ENCODE measurements around the gene ASF1B.
A peak's percentile ranks its signal among the peaks of the same experiment; 100 is the strongest.

Gene ASF1B

DNA sequence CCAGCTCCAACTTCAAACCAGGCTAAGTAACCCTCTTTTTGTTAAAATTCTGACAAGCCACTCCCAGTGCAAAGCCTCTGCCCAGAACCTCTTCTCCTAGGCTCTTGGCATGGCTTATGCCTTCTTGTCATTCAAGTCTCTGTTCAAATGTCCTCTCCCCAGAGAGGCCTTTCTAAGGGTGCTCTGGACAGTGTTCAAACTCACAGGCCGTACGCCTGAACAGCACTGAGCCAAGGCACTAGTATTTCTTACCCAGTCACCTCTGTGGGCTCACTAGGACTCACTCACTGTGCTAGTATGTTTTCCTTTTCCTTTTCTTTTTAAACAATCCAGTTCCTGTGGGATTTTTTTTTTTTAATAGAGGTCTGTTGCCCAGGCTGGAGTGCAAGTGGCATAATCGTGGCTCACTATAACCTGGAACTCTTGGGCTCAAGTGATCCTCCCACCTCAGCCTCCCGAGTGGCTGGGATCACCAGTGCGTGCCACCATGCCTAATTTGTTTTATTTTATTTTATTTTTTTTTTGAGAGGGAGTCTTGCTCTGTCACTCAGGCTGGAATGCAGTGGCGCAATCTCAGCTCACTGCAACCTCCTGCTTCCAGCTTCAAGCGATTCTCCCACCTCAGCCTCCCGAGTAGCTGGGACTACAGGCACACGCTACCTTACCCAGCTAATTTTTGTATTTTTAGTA is 2.3 kb upstream of the ASF1B start:
- DNase-seq (ENCODE audit: low read depth in 2 of 2): no peak

DNA sequence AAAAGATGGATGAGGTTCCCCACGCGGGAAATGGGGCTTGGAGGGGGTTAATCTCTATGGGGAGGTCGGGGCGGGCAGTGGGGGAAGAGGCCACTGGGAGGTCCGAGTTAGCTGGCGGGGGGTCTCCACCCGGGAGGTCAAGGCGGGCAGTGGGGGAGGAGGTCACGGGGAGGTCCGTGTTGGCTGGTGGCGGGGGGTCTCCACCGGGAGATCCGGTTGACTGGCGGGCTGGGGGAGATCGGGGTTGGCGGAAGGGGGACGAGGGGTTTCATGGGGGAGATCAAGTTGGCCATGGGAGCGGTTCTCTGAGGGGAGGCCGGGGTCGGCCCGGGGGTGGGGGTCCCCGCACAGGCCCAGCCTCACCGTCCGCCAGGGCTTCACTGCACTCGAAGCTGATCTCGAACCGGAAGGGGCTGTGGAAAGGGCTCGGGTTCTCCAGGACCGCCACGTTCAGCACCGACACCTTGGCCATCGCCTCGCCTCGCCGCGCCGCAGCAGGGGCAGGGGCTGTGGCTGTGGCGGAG is 342 bp downstream of the ASF1B start:
- no peak for DNase-seq (ENCODE audit: low read depth in 2 of 2)

DNA sequence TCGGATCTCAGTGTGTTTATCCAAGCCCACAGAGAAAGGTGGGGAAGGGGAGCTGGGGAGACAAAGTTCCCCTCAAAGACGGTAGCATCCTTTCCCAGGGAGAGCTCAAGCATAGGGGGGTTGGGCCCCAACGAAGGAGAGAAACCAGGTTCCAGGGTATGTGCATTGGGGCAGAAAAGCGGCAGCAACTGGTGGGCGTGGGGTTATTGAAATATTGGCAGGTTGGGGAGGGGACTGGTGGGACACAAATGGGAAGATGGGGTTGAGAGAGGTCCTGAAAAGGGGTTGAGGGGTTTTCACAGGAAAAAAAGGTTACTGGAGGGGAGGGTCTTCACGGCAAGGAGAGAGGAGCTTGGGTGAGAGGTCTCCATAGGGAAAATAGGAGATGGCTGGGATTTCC is 1.0 kb downstream of the ASF1B start:
- DNase-seq (ENCODE audit: low read depth in 2 of 2): no peak

DNA sequence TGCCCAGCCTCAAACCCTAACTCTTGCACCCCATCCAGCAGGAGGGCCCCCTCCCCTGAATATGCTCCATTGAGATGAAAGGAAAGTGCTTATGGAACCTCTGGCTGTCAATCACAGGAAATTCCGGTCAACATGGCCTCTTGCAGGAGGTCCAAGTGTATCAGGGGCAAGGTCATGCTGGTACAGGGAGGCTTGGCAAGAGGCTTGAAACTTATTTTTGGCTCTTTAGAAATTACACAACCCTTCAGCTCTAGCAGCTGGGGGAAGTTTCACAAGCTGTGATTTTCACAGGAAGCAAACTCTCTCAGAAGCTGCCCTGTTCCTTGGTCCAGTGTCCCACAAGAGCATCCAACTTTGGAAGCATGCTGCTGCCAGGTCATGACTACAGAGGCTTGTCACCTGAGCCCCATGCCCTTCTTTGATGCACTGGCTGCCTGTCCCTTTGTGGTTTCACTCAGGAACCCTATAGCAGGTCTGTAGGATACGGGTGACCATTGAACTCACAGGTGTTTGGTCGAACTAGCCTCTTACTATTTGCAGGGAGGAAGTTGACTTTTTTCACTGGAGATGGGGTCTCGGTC is 8.4 kb downstream of the ASF1B start:
- no peak for DNase-seq (ENCODE audit: low read depth in 2 of 2)

DNA sequence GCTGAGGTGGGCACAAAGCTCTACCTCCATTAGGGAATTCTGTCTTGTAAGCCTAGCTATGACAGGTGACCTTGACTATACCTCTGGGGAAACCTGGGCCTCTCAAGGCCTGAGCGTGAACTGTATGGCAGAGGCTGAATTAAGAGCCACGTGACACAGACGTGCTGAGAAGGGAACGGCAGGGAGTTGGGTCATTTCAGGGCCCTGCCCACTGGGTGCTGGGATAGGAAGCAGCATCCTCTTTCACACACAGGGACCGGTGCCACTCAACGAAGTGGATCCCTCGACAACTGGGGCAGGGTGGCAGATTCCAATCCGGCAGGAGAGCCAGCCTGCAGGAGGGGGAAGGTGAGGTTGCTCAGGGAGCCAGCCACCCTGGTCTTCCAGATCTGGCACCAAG is 9.2 kb downstream of the ASF1B start:
- no peak for DNase-seq (ENCODE audit: low read depth in 2 of 2)

DNA sequence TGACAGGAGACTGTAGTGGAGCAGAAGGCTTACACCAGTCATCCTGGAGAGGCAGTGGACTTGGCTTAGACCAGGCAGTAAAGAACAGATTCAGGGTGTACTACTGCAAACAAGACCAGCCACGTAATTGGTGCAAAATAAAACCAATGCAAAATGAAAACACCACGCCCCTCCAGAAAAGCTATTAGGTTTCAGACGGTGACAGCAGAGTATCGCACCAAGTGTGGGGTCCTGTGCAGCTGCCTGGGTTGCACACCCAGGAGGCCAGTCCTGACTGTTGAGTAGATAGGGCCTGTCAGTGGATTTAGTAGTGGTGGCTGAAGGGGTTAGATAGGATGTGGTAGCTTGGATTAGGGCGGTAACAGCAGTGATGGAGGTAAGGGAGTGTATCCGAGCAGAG is 13.5 kb downstream of the ASF1B start:
- DNase-seq (ENCODE audit: low read depth in 2 of 2): no peak

DNA sequence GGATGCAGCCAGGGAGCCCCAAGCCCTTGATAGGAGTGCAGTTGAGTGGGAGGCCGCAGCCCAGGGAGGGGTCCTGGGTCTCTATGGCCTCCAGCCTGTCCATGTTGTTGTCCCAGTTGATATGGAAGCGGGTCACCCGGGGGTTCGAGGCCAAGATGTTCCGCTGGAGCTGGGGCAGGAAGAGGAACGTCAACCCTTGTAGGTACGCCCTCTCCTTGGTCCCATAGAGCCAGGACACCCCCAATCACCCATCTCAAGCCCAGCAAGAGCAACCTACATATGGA is 15.9 kb downstream of the ASF1B start:
- DNase-seq (ENCODE audit: low read depth in 2 of 2): no peak

DNA sequence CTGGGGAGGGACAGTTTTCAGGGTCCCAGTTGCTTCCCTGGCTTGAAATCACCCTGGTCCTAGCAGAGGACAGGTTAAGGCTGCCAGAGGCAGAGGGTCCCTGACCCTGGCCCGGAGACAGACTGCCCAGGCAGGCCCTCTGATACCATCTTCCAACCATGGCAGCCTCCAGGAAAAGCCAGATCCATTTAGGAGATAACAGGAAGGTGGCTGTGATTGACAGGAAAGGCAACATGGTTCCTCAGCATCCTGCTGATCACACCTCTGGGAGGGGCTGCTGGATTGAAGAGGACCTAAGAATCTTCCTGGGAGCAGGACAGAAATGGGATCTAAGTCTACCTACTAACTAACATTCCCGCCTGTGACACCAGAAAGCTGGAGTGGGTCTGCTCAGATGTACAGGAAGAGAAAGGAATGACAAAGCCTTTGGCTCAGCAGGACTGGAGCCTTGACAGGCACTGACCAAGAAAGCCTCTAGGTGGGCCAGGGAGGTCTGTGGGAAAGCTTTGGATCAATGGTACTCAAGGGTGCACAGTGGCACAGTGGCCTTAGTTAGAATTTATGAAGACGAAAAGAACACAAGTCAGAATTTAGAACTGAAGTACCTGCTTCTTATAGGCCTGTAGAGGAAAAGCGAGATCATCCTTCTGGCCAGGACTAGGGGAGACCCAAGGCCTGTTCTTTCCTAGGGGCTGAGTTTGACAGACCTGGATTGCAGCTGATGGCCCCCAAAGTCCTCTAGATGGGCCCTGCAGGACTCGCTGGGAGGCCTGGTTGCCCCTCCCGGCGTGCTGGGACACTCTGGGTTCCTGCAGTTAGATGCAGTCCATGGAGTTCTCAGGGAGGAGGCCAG is 16.5 kb downstream of the ASF1B start:
- no peak for DNase-seq (ENCODE audit: low read depth in 2 of 2)

DNA sequence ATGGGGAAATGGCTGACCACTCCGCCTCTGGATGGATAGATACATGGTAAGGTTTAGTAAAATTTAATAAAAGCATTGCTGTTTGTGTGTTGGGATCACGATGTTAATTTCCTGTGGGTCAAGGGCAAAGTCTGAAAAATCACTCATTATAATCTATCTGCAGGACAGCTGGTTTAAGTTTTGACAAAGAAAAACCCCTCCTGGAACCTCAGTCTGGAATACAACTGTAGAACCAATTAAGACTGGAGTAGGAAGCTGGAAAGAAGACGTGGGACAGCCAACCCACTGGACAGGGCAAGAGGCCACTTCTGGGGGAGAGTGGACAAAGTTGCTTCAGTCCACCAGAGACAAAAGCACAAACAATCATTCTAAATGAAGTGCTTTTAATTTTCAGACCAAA is 17.2 kb downstream of the ASF1B start:
- no peak for DNase-seq (ENCODE audit: low read depth in 2 of 2)

DNA sequence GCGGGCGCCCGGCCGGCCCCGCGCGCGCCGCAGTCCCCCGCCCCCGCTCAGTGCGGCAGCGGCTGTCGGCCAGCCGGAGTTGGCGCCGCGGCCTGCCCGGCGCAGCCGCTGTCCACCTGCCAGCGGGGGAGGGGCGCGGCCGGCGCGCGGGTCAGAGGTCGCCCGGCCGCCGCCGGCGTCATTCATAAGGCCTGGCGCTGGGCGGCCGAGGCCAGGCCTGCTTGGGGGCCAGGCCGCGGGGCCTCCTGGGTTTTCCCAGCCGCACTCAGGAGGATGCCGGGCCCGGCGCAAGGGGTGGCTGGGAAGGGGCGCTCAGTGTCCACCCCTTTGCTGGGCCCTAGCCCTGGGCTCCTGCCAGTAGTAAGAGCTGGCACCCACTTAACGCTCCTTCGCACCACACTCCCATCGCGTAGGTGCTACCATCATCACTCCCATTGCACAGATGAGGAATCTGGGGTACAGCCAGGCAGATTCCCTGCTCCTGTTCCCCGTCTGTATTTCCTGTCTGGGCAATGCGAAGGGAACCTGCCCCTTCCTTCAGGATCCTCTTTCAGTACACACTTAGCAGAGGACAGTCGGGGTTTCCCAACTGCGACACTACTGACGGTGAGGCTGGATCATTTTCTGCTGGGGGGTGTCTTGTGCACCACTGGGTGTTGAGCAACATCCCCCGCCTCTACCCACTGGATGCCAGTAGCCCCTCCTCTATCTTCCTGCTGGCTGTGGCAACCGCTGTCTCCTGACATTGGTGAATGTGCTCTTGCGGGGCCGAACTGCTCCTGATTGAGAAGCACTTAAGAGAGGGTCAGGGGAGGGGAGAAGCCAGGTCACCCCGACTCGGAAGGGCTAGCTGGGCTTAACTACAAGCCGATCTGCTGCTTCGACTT is 18.0 kb downstream of the ASF1B start:
- DNase-seq (ENCODE audit: low read depth in 2 of 2): peak in 1 of 2 donors; percentile 29

DNA sequence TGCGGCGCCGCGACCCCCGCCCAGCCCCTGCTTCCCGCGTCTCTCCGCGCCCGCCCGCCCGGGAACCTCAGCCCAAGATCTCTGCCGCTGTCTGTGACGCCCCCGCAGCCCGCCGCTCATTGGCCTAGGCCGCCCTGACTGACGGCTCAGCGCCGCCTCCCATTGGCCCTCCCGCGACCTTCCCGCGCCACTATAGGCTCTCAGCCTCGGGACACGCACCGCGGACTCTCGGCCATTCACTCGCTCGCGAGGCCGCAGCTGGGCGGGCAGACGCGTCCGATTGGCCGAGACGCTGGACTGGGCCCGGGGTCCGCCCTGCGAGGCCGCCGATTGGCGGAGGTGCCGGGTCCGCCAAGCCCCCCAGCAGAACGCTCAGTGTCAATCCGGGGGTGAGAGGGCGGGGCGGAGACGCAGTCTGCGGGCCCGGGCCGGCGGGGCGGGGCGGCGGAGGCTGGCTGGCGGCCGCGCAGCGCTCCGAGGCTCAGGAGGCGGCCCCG is 18.7 kb downstream of the ASF1B start, which contains the start of gene PRKACA:
PRKACA (minus strand) TSS at position 95 of the 497 bp plus-strand sequence. CDS start 215 bp downstream, outside the sequence.
- DNase-seq (ENCODE audit: low read depth in 2 of 2): peak; percentile 96 to 99

DNA sequence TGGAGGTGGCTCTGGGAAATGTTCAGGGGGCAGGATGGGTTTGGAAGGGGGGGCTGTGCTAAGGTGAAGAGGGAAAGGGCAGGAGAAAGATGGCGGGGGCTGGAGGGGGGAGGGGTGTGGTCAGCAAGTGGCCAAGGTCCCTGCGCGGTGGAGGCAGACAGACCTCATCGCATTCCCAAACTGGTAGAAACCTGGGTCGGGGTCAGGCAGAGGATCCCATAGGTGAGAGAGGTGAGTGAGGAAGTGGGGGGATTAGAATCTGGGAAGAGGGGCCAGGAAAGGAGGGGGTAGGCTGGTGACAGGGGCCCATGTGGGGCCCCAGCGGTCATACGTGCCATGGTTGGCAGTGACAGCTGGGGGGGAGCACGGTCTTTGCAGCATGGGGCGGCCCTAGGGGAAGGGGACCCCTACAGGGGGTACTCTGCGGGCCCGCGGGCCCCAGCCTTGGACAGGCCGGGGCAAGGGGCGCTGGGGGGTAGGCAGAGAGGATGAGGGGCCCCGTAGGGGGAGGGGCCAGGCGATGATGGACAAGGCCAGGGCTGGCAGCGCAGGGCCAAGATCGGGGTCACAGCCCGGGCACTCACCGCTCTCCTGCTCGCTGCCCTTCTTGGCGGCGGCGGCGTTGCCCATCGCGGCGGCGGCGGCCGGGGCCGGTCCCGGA is 19.3 kb downstream of the ASF1B start:
- DNase-seq (ENCODE audit: low read depth in 2 of 2): no peak

DNA sequence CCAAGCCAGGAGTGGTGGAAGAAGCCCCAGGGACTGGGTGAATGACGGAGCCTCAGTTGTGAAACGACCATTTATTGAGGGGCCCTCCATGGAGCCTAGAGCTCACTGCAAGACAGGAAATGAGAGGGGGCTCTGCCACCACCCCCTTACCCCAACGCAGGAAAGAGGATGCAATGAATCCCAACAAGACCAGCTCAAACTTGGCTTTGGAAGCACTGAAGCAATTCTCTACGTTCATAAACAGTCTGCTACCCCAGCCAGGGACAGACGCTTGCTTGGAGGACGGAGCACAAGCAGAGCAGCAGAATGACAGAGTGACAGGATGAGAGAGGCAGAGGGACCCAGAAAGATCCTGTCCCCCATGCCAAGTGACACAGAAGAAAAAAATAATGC is 19.9 kb downstream of the ASF1B start:
- DNase-seq (ENCODE audit: low read depth in 2 of 2): no peak

DNA sequence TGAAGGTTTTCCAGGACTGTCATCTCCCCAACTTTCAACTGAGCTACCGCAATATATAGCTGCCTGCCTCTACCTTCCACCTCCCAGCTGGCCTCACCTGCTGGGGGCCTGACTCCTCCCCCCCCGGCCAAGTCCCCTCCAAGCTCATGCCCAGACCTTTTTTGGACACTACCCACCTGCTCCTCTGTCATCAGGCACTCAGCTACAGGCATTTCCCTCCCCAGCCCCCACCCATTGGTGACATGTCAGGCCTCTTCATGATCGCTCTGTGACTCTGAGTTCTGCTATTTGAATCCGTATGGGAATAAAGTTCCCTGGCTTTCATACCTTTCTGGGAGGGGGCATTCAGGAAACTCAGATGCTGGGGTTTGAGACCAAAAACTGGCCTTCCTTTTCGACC is 20.6 kb downstream of the ASF1B start:
- no peak for DNase-seq (ENCODE audit: low read depth in 2 of 2)

DNA sequence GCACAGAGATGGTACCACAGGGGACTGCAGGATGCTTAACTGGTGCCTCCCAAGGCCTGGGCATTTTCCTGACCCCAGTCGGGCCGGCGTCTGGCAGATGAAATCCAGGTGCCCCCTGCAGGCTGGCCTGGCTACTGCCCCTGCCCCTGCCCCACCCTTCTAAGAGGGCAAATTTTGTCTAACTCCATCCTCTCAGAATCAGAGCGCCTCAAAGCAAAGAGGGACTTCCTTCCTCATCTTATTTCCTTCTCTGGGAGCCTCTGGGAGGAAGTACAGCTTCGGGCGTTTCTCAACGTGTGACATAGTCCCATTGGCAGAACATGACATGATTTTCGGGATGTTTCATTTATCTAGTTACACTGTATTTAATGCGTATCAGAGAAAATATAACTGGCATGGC is 21.5 kb downstream of the ASF1B start:
- peak in 1 of 2 donors; percentile 26 for DNase-seq (ENCODE audit: low read depth in 2 of 2)

DNA sequence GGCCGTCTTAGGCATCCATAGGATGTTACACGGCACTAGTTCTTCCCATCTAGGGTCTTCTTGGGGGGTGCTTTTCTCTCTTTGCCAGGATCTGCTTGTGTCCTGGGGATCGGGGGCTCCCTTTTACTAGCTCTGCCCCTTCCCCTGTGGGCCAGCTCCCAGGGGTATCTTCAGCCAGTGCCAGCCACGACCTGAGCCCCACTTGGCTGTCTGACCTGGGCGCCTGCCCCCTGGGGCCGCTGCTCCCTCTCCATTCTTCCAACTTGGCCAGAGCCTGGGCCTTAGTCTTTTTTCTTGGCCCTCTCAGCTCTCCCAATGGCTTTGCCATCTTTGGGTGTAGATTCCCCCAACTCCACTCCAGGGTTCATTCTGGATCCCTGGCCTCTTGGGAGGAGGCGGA is 21.9 kb downstream of the ASF1B start:
- DNase-seq (ENCODE audit: low read depth in 2 of 2): no peak

DNA sequence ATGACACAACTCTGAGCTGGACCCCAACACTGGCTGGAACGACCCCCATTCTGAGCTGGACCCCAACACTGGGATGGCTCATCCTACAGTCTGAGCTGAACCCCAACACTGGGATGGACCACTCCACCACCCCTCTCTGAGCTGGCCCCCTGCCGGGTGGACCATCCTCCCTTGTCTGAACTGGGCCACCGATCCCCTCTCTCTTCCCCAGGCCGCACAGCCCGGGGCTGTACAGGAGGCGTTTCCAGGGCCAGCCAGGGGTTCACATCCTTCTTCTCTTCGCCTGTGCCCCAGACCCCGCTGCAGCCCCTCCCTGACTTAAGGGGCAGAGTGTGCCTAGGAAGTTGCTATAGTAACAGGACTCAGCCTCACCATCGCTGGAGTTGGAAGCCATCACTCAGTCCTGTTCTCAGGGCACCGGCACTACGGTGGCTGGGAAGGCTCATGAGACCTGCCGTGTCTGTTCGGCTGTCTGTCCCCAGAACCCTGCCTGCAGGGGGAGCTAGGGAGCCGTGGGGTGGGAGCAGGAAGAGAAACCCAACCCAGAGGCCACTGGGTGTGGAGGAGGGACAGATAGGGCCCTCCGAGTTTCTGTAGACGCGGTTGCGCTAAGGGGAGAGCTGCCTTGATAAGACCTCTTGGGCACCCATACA is 22.5 kb downstream of the ASF1B start:
- DNase-seq (ENCODE audit: low read depth in 2 of 2): no peak

DNA sequence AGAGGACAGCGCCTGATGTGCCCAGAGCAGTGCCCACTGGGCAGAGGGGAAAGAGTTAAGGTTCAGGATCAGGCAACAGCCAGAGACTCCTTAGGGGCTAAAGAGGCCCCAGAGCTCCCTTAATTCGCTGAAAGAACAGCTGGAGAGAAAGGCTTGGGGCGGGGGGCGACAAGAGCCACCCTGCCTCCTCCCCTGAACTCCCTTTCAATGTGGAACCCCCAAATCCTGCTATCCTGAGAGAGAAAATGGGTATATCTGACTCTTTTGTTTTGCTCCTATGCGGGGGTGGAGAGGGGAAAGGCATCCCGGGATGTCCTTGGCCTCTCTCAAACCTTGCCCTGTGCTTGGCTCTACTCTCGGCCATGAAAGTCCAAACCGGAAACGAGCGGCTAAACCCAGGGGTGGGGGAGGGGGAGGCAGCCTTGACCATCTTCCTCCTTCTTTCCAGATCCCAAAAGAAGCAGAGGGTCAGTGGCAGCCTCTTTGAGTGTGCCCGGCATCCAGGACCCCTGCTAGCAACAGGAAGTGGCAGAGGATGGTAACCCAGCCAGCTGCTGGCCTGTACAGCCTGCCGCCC is 23.5 kb downstream of the ASF1B start:
- DNase-seq (ENCODE audit: low read depth in 2 of 2): no peak

DNA sequence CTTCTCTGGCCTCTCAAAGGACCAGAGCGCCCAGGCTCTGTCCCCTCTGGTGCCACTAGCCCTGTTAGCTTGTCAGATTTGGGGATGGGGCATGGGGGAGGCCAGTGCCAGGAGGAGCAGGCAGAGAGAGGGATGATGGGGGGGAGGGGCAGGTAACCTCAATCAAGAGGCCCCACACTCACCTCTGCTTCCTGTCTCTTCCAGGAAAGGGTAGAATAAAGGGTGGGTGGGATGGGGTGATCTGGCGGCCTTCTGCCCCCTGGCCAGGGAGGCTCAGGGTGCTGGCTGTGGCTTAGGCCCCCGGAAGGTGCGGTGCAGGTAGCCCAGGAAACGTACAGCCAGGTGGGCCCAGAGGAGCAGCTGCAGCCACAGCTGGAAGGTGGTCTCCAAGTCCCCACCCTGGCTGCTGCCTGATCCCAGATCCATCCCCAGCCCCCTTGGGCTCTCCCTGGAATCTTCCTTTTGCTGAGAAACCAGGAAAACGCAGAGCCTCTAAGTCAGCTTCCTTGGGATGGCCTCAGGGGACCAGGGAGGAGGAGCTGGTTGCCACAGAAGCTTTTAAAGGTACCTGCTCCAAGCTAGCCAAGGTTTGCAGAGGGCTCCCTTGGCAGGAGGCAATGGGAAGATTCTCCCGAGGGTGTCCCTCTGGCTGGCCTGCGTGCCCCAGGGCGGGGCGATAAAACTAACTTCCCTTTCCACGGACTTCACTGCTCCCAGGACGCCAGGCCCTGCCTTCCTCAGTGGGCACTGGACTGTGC is 24.2 kb downstream of the ASF1B start:
- no peak for DNase-seq (ENCODE audit: low read depth in 2 of 2)

Measured in stimulated activated CD8-positive, alpha-beta memory T cell treated with anti-CD3 and anti-CD28 coated beads, Interleukin-7, amount 100 ng/mL, for 4 hours (primary cell).